Stimulated activated CD8-positive, alpha-beta memory T cell treated with anti-CD3 and anti-CD28 coated beads, Interleukin-15, amount 100 ng/mL, for 24 hours (primary cell): ENCODE measurements around the gene TRIM43B.
"Not testable (repeated sequence)": the region's sequence is repeated elsewhere in the genome, so short reads cannot be mapped to it uniquely, and the experiment has no call there.

Experiments used
- DNase-seq: peaks from one replicate; pipeline ENCODE4 v3.0.0-alpha.2; 2020; ENCODE audit warnings: low read depth

The TRIM43B gene

GRCh38 chr2:95433973-95434372 is 50.6 kb downstream of the TRIM43B start:
- not testable (repeated sequence) for DNase-seq

- not testable (repeated sequence) for DNase-seq
Measured at GRCh38 chr2:95433373-95433772, 51.2 kb downstream of the TRIM43B start.

- not testable (repeated sequence) for DNase-seq
Measured at GRCh38 chr2:95429748-95430467, 54.6 kb downstream of the TRIM43B start.

- not testable (repeated sequence) for DNase-seq
Measured at GRCh38 chr2:95427196-95427867, 57.2 kb downstream of the TRIM43B start.
